Astrocyte (in vitro differentiated cells and primary cell): ENCODE data around the gene CRYL1. TPM values are rescaled to one million over a fixed set of nuclear protein-coding genes. Genes with fewer than 3 reads are reported as not detected.

ENCODE experiments used
- DNase-seq: peaks from one replicate; pipeline ENCODE4 v3.0.0-alpha.2; 2010; ENCODE audit warnings: low read depth
- FAIRE-seq: peaks from 2 replicates; lab custom pipeline; 2011; peaks lifted over from hg19 to GRCh38; lab: Jason Lieb, UNC
- H2AFZ ChIP-seq: 2 replicates; pipeline ENCODE4 v1.6.0; 2012; ENCODE audit warnings: low read depth, low read length, inconsistent platforms
- H3K27ac ChIP-seq: 2 replicates; pipeline ENCODE4 v1.5.1; 2011; ENCODE audit warnings: low read depth, low read length, inconsistent platforms
- H3K27me3 ChIP-seq: 2 replicates; pipeline ENCODE4 v1.6.0; 2011; ENCODE audit warnings: low read length, inconsistent platforms; ENCODE audit not compliant: insufficient read depth
- H3K36me3 ChIP-seq: 2 replicates; pipeline ENCODE4 v1.5.1; 2011; ENCODE audit warnings: low read length, inconsistent platforms; ENCODE audit not compliant: insufficient read depth
- H3K4me1 ChIP-seq: 2 replicates; pipeline ENCODE4 v1.5.1; 2011; ENCODE audit warnings: low read length, inconsistent platforms; ENCODE audit not compliant: insufficient read depth
- H3K4me2 ChIP-seq: 2 replicates; pipeline ENCODE4 v1.6.0; 2012; ENCODE audit warnings: low read length, inconsistent platforms
- H3K4me3 ChIP-seq: 2 replicates; pipeline ENCODE4 v1.5.1; 2011; ENCODE audit warnings: low read depth, mild to moderate bottlenecking, low read length, inconsistent platforms; ENCODE audit not compliant: insufficient read depth
- H3K79me2 ChIP-seq: 2 replicates; pipeline ENCODE4 v1.6.0; 2012; ENCODE audit warnings: mild to moderate bottlenecking, low read length, inconsistent platforms; ENCODE audit not compliant: insufficient read depth
- H3K9ac ChIP-seq: 2 replicates; pipeline ENCODE4 v1.6.0; 2012; ENCODE audit warnings: mild to moderate bottlenecking, low read length, inconsistent platforms
- H3K9me3 ChIP-seq: 2 replicates; pipeline ENCODE4 v1.5.1; 2012; ENCODE audit warnings: low read depth, mild to moderate bottlenecking, low read length, inconsistent platforms; ENCODE audit not compliant: insufficient read depth
- H4K20me1 ChIP-seq: 2 replicates; pipeline ENCODE4 v1.6.0; 2012; ENCODE audit warnings: low read length, inconsistent platforms; ENCODE audit not compliant: insufficient read depth
- H3K27ac Mint-ChIP-seq: one replicate; pipeline ENCODE4 v1.8.0; 2021; ENCODE audit warnings: mild to moderate bottlenecking, mixed read lengths; ENCODE audit not compliant: unreplicated experiment
- H3K27me3 Mint-ChIP-seq: one replicate; pipeline ENCODE4 v1.8.0; 2021; ENCODE audit warnings: low read depth, mixed read lengths; ENCODE audit not compliant: unreplicated experiment
- H3K36me3 Mint-ChIP-seq: one replicate; pipeline ENCODE4 v1.8.0; 2021; ENCODE audit warnings: low read depth, mixed read lengths; ENCODE audit not compliant: unreplicated experiment
- H3K4me1 Mint-ChIP-seq: one replicate; pipeline ENCODE4 v1.8.0; 2021; ENCODE audit warnings: low read depth, mixed read lengths; ENCODE audit not compliant: unreplicated experiment
- H3K4me3 Mint-ChIP-seq: one replicate; pipeline ENCODE4 v1.8.0; 2021; ENCODE audit warnings: mild to moderate bottlenecking, moderate library complexity, mixed read lengths; ENCODE audit not compliant: unreplicated experiment
- H3K9me3 Mint-ChIP-seq: one replicate; pipeline ENCODE4 v1.8.0; 2021; ENCODE audit warnings: mild to moderate bottlenecking, mixed read lengths; ENCODE audit not compliant: unreplicated experiment
- EZH2 ChIP-seq: IDR thresholded peaks from 2 replicates; pipeline ENCODE4 v1.6.1; 2012; ENCODE audit warnings: mild to moderate bottlenecking, low read length, inconsistent platforms; ENCODE audit not compliant: insufficient read depth
- total RNA-seq: library from RNA; stranded (reverse); gene quantifications from 2 replicates; pipeline ENCODE4 v1.2.1, GENCODE V29; 2021
- TF ChIP-seq, protein P1 (sequence below): IDR thresholded peaks from 2 replicates; pipeline ENCODE4 v1.5.1; 2011; ENCODE audit warnings: low read depth, mild to moderate bottlenecking, inconsistent platforms, low read length, moderate library complexity; ENCODE audit not compliant: insufficient read depth

The CRYL1 gene
- total RNA-seq, 1 donor from 2014 or later = 3.7 TPM

- Mint-ChIP-seq H3K4me1 (no peaks in the 10 kb centered on the region), H3K4me3 (no peak overlapping the region), H3K27me3 (no peaks in the 10 kb centered on the region), H3K9me3 (peaks cover 2% of the 10 kb centered on the region), H3K36me3 (no peaks in the 10 kb centered on the region), H3K27ac (no peak overlapping the region)
- H2AFZ ChIP-seq = no peak overlapping the region
- no peaks in the 10 kb centered on the region for H3K36me3 ChIP-seq
- no peak overlapping the region for H3K9ac ChIP-seq
- no peak for FAIRE-seq
- no peak for TF ChIP-seq EZH2
- TF ChIP-seq, protein P1, sequence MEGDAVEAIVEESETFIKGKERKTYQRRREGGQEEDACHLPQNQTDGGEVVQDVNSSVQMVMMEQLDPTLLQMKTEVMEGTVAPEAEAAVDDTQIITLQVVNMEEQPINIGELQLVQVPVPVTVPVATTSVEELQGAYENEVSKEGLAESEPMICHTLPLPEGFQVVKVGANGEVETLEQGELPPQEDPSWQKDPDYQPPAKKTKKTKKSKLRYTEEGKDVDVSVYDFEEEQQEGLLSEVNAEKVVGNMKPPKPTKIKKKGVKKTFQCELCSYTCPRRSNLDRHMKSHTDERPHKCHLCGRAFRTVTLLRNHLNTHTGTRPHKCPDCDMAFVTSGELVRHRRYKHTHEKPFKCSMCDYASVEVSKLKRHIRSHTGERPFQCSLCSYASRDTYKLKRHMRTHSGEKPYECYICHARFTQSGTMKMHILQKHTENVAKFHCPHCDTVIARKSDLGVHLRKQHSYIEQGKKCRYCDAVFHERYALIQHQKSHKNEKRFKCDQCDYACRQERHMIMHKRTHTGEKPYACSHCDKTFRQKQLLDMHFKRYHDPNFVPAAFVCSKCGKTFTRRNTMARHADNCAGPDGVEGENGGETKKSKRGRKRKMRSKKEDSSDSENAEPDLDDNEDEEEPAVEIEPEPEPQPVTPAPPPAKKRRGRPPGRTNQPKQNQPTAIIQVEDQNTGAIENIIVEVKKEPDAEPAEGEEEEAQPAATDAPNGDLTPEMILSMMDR = no peak
- no peaks in the 10 kb centered on the region for H3K9me3 ChIP-seq
- no peaks in the 10 kb centered on the region for H4K20me1 ChIP-seq
- peaks cover 11% of the 10 kb centered on the region for H3K4me1 ChIP-seq
- H3K27me3 ChIP-seq = no peaks in the 10 kb centered on the region
- no peaks in the 10 kb centered on the region for H3K79me2 ChIP-seq
- H3K4me3 ChIP-seq = no peak overlapping the region
- H3K27ac ChIP-seq = no peak overlapping the region
- H3K4me2 ChIP-seq = no peak overlapping the region
- no peak for DNase-seq
Measured at GRCh38 chr13:20521364-20522115, 4.1 kb downstream of the CRYL1 start.

GRCh38 chr13:20519875-20520274, 5.8 kb downstream of the CRYL1 start:
- TF ChIP-seq EZH2 = no peak
- H3K4me3 Mint-ChIP-seq = no peak overlapping the region
- DNase-seq (no peak), FAIRE-seq (no peak)
- Histone ChIP-seq H3K4me3 (no peak overlapping the region), H3K27ac (no peak overlapping the region), H2AFZ (no peak overlapping the region), H3K9me3 (no peaks in the 10 kb centered on the region), H3K9ac (no peak overlapping the region), H3K4me2 (no peak overlapping the region), H3K79me2 (no peaks in the 10 kb centered on the region), H3K27me3 (no peaks in the 10 kb centered on the region), H3K4me1 (no peaks in the 10 kb centered on the region), H4K20me1 (no peaks in the 10 kb centered on the region), H3K36me3 (no peaks in the 10 kb centered on the region)
- no peaks in the 10 kb centered on the region for H3K36me3 Mint-ChIP-seq
- peaks cover 2% of the 10 kb centered on the region for H3K9me3 Mint-ChIP-seq
- H3K4me1 Mint-ChIP-seq = no peaks in the 10 kb centered on the region
- no peaks in the 10 kb centered on the region for H3K27me3 Mint-ChIP-seq
- H3K27ac Mint-ChIP-seq = no peak overlapping the region

DNA sequence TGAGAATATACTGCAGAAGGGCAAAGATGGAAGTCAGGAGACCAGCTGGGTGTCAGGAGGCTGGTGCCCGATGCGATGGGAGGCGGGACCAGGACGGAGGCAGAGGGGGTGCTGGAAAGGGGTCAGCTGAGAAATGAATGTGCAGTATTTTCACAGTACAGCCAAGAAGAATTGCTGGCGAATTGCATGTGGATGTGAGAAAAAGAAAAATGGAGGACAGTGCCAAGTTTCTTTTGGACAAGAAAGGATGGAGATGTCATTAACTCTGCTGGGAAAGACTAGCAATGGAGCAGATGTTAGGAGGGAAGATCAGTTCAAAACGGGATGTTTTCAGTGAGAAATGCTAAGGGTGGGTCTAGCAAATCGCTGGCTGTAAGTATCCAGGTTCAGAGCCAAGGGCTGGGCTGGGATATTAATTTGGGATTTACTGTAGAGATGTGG, 7.0 kb downstream of the CRYL1 start:
- FAIRE-seq = no peak
- H3K9me3 ChIP-seq = no peaks in the 10 kb centered on the region
- H2AFZ ChIP-seq = no peak overlapping the region
- peaks cover 2% of the 10 kb centered on the region for H3K9me3 Mint-ChIP-seq
- H3K79me2 ChIP-seq = no peaks in the 10 kb centered on the region
- no peaks in the 10 kb centered on the region for H3K4me1 Mint-ChIP-seq
- no peak overlapping the region for H3K27ac Mint-ChIP-seq
- no peaks in the 10 kb centered on the region for H3K4me1 ChIP-seq
- H3K27ac ChIP-seq = no peak overlapping the region
- H3K27me3 ChIP-seq = no peaks in the 10 kb centered on the region
- no peak overlapping the region for H3K4me3 ChIP-seq
- no peak overlapping the region for H3K4me2 ChIP-seq
- H3K9ac ChIP-seq = no peak overlapping the region
- DNase-seq = no peak
- H3K36me3 Mint-ChIP-seq = no peaks in the 10 kb centered on the region
- H3K36me3 ChIP-seq = no peaks in the 10 kb centered on the region
- TF ChIP-seq EZH2 = no peak
- TF ChIP-seq, protein P1 = no peak
- H3K27me3 Mint-ChIP-seq = no peaks in the 10 kb centered on the region
- H3K4me3 Mint-ChIP-seq = no peak overlapping the region
- H4K20me1 ChIP-seq = no peaks in the 10 kb centered on the region
